Fibroblast of lung (primary cell): ENCODE data around the gene TYK2. TPM values are rescaled to one million over a fixed set of nuclear protein-coding genes. Genes with fewer than 3 reads are reported as not detected.

Experiments
- DNase-seq, 2 donors: peaks; one replicate each; pipeline versions ENCODE4 v3.0.0 to v3.0.0-alpha.2; 2010; ENCODE audit warnings: low read depth in 2 of 2
- H2AFZ ChIP-seq: 2 replicates; pipeline ENCODE4 v1.5.1; 2012; ENCODE audit warnings: low read length, control low read depth, inconsistent platforms
- H3K27ac ChIP-seq: 2 replicates; pipeline ENCODE4 v1.5.1; 2011; ENCODE audit warnings: low read length, control low read depth; ENCODE audit not compliant: insufficient read depth
- H3K27me3 ChIP-seq: 2 replicates; pipeline ENCODE4 v1.5.1; 2011; ENCODE audit warnings: mild to moderate bottlenecking, low read length; ENCODE audit not compliant: control insufficient read depth, insufficient read depth
- H3K36me3 ChIP-seq: 2 replicates; pipeline ENCODE4 v1.5.1; 2011; ENCODE audit warnings: low read length; ENCODE audit not compliant: control insufficient read depth, insufficient read depth
- H3K4me1 ChIP-seq: 2 replicates; pipeline ENCODE4 v1.5.1; 2011; ENCODE audit warnings: low read length; ENCODE audit not compliant: control insufficient read depth, insufficient read depth; ENCODE audit errors: extremely low read depth
- H3K4me2 ChIP-seq: 2 replicates; pipeline ENCODE4 v1.5.1; 2011; ENCODE audit warnings: low read length, control low read depth; ENCODE audit not compliant: insufficient read depth; ENCODE audit errors: extremely low read depth
- H3K4me3 ChIP-seq, 4 experiments: fragments of 200-600 bp in 1 of 4; sonication (generic) in 1 of 4; replicated peaks in 1 of 4; 2 replicates each; pipeline ENCODE4 v1.5.1; 2011 to 2016; ENCODE audit warnings: low read length in 4 of 4, low read depth in 3 of 4, mild to moderate bottlenecking in 3 of 4, control low read depth in 2 of 4, inconsistent platforms in 1 of 4, mixed read lengths in 1 of 4; ENCODE audit not compliant: insufficient read depth in 1 of 4; ENCODE audit errors: control extremely low read depth in 1 of 4
- H3K79me2 ChIP-seq: 2 replicates; pipeline ENCODE4 v1.5.1; 2012; ENCODE audit warnings: mild to moderate bottlenecking, low read length, inconsistent platforms; ENCODE audit not compliant: control insufficient read depth, insufficient read depth
- H3K9ac ChIP-seq: 2 replicates; pipeline ENCODE4 v1.5.1; 2011; ENCODE audit warnings: mild to moderate bottlenecking, low read length, control low read depth; ENCODE audit not compliant: insufficient read depth
- H3K9me3 ChIP-seq: 2 replicates; pipeline ENCODE4 v1.5.1; 2012; ENCODE audit warnings: low read depth, low read length; ENCODE audit not compliant: control insufficient read depth, insufficient read depth
- H4K20me1 ChIP-seq: 2 replicates; pipeline ENCODE4 v1.5.1; 2011; ENCODE audit warnings: low read length; ENCODE audit not compliant: control insufficient read depth, insufficient read depth; ENCODE audit errors: extremely low read depth
- EZH2 ChIP-seq: IDR thresholded peaks from 2 replicates; pipeline ENCODE4 v1.5.1; 2012; ENCODE audit warnings: low read length, control low read depth, mild to moderate bottlenecking; ENCODE audit errors: missing control alignments
- polyA plus RNA-seq, 2 donors: library from polyadenylated mRNA; depleted of rRNA in 1 of 2; stranded (reverse) in 1 of 2; unstranded in 1 of 2; fragments of >200 nt; gene quantifications; 2 replicates each; pipeline ENCODE4 v1.2.1, GENCODE V29; 2011 to 2012; ENCODE audit warnings: missing spikeins in 1 of 2
- total RNA-seq: library from RNA; depleted of rRNA; stranded (reverse); fragments of >200 nt; gene quantifications from 2 replicates; pipeline ENCODE4 v1.2.1, GENCODE V29; 2014
- TF ChIP-seq, protein P1 (sequence below), 2 donors: IDR thresholded peaks in 1 of 2; conservative IDR thresholded peaks in 1 of 2; 1 replicate in 1 of 2; 2 replicates in 1 of 2; pipeline ENCODE4 v1.5.1; 2011 to 2012; ENCODE audit warnings: low read length in 2 of 2, control low read depth in 1 of 2, inconsistent platforms in 1 of 2, low read depth in 1 of 2, mild to moderate bottlenecking in 1 of 2

TYK2 gene
- total and polyA plus RNA-seq, 2 donors (not counting 1 experiment from before 2014, with no cell fraction given) = 17.4 to 95.5 TPM

DNA sequence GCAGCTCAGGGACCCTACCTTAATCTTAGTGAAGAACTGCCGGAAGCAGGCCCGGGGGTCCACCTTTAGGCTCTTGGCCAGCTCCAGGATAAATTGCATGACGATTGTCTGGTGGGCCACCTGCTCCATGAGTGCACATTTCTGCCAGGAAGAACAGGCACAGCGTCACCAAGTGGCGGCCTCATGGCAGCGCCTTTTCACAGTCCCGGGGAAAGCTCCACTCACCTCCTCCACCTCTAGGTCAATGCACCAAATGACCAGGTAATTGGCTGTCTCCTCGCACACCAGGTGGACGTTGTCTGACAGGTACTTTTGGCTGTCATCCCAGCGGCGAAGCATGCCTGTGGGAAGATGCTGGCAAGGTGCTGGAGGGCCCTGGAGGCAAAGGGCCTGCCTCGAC is 14.6 kb upstream of the TYK2 start:
- TF ChIP-seq, protein P1, sequence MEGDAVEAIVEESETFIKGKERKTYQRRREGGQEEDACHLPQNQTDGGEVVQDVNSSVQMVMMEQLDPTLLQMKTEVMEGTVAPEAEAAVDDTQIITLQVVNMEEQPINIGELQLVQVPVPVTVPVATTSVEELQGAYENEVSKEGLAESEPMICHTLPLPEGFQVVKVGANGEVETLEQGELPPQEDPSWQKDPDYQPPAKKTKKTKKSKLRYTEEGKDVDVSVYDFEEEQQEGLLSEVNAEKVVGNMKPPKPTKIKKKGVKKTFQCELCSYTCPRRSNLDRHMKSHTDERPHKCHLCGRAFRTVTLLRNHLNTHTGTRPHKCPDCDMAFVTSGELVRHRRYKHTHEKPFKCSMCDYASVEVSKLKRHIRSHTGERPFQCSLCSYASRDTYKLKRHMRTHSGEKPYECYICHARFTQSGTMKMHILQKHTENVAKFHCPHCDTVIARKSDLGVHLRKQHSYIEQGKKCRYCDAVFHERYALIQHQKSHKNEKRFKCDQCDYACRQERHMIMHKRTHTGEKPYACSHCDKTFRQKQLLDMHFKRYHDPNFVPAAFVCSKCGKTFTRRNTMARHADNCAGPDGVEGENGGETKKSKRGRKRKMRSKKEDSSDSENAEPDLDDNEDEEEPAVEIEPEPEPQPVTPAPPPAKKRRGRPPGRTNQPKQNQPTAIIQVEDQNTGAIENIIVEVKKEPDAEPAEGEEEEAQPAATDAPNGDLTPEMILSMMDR (conservative IDR thresholded peaks at IDR 0.05 in 1 of 2, IDR thresholded peaks at IDR 0.05 in 1 of 2; ENCODE audit: low read depth in 1 of 2, low read length in 2 of 2) = no peak
- TF ChIP-seq EZH2 = no peak
- Histone ChIP-seq H4K20me1 (peaks cover 2% of the 10 kb centered on the region), H3K9me3 (no peaks in the 10 kb centered on the region), H3K36me3 (peaks cover 33% of the 10 kb centered on the region), H3K4me2 (no peak overlapping the region), H2AFZ (no peak overlapping the region), H3K79me2 (peaks cover 26% of the 10 kb centered on the region), H3K27me3 (no peaks in the 10 kb centered on the region), H3K4me3 (no peak overlapping the region), H3K27ac (no peak overlapping the region), H3K9ac (no peak overlapping the region), H3K4me1 (no peaks in the 10 kb centered on the region)
- no peak for DNase-seq

DNA sequence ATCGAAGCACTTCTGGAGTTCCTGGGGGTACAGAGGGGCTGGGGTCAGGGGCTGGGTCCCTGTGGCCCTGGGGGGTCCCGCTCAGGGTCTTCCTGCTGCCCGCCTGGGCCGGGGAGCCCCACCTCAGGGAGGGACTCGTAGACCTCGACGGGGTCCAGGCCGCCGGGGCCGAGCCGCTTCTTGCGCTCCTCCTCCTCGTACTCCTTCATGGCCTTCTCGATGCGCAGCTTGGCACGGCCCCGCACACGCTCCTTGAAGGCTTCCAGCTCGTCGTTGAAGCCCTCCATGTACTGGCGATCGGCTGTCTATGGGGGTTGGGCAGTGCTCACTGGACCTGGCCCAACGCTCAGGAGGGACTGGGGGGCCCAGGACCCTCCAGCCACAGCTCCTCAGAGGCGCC is 12.8 kb upstream of the TYK2 start:
- H2AFZ ChIP-seq = no peak overlapping the region
- no peaks in the 10 kb centered on the region for H3K4me1 ChIP-seq
- no peaks in the 10 kb centered on the region for H3K27me3 ChIP-seq
- H3K4me2 ChIP-seq = no peak overlapping the region
- peaks cover 33% of the 10 kb centered on the region for H3K36me3 ChIP-seq
- DNase-seq = no peak
- peaks cover 11% of the 10 kb centered on the region for H3K79me2 ChIP-seq
- H3K4me3 ChIP-seq = no peak overlapping the region
- H3K27ac ChIP-seq = no peak overlapping the region
- H3K9me3 ChIP-seq = no peaks in the 10 kb centered on the region
- peaks cover 2% of the 10 kb centered on the region for H4K20me1 ChIP-seq
- TF ChIP-seq, protein P1 (conservative IDR thresholded peaks at IDR 0.05 in 1 of 2, IDR thresholded peaks at IDR 0.05 in 1 of 2; ENCODE audit: low read depth in 1 of 2, low read length in 2 of 2) = no peak
- TF ChIP-seq EZH2 = no peak
- no peak overlapping the region for H3K9ac ChIP-seq

DNA sequence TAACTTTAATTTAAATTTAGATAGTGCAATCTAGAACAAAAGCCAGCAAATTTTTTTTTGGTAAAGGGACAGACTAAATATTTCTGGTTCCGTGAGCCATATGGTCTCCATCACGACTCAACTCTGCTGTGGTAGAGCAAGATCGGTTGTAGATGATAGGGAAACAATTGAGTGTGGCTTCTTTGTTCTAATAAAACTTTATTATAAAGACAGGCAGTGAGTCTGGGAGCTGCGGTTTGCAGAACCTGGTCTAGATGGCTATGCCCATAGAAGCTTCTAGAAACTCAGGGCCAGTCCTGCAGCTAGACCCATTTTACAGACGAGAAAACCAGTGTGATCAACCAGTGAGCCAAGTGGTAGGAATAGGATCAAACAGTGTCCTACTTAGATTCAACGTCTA is 11.7 kb upstream of the TYK2 start:
- Histone ChIP-seq H3K27ac (no peak overlapping the region), H3K4me3 (no peak overlapping the region), H3K79me2 (peaks cover 4% of the 10 kb centered on the region), H3K4me1 (no peaks in the 10 kb centered on the region), H4K20me1 (peaks cover 2% of the 10 kb centered on the region), H3K9ac (no peak overlapping the region), H3K27me3 (no peaks in the 10 kb centered on the region), H3K9me3 (no peaks in the 10 kb centered on the region), H3K4me2 (no peak overlapping the region), H2AFZ (no peak overlapping the region), H3K36me3 (peaks cover 33% of the 10 kb centered on the region)
- TF ChIP-seq EZH2 = no peak
- TF ChIP-seq, protein P1 (conservative IDR thresholded peaks at IDR 0.05 in 1 of 2, IDR thresholded peaks at IDR 0.05 in 1 of 2; ENCODE audit: low read depth in 1 of 2, low read length in 2 of 2) = no peak
- no peak for DNase-seq
